Large intestine (tissue), 3 donors: ENCODE measurements around the gene CACNA1C. TPM values are rescaled to one million over a fixed set of nuclear protein-coding genes. Genes with fewer than 3 reads are reported as not detected.
A peak's percentile ranks its signal among the peaks of the same experiment; 100 is the strongest.

Experiments used
- DNase-seq, 2 donors: peaks; one replicate each; pipeline versions ENCODE4 v3.0.0 to v3.0.0-alpha.2; 2013
- H3K27ac ChIP-seq: one replicate; pipeline ENCODE4 v1.5.1; 2013; ENCODE audit warnings: low read length
- H3K27me3 ChIP-seq: 2 replicates; pipeline ENCODE4 v1.6.1; 2013; ENCODE audit warnings: low read length; ENCODE audit not compliant: control insufficient read depth, insufficient read depth
- H3K36me3 ChIP-seq: 2 replicates; pipeline ENCODE4 v1.6.1; 2013; ENCODE audit warnings: low read length; ENCODE audit not compliant: control insufficient read depth, insufficient read depth
- H3K4me1 ChIP-seq: one replicate; pipeline ENCODE4 v1.6.1; 2013; ENCODE audit warnings: low read length; ENCODE audit not compliant: control insufficient read depth, insufficient read depth
- H3K4me3 ChIP-seq: one replicate; pipeline ENCODE4 v1.5.1; 2013; ENCODE audit warnings: low read length
- H3K9me3 ChIP-seq: one replicate; pipeline ENCODE4 v1.6.1; 2013; ENCODE audit warnings: mild to moderate bottlenecking, low read depth, low read length, moderate library complexity; ENCODE audit not compliant: control insufficient read depth
- WGBS: methylation state at CpG from one replicate; pipeline ENCODE4 v1.1.5; 2013; ENCODE audit warnings: low lambda C conversion rate; ENCODE audit not compliant: insufficient coverage; 5-methylcytosine and 5-hydroxymethylcytosine counted together
- polyA plus RNA-seq: library from polyadenylated mRNA; unstranded; fragments of 120-200 nt; gene quantifications from one replicate; pipeline ENCODE4 v1.2.1, GENCODE V29; 2013

The CACNA1C gene
- polyA plus RNA-seq, 1 donor = 5.9 TPM

- Histone ChIP-seq H3K27ac (no peak overlapping the region), H3K4me1 (no peaks in the 10 kb centered on the region)
- DNase-seq = no peak
Measured at GRCh38 chr12:2312770-2313169, 260.0 kb downstream of the CACNA1C start.

GRCh38 chr12:2314492-2314891, 261.7 kb downstream of the CACNA1C start:
- Histone ChIP-seq H3K27me3 (peaks cover 5% of the 10 kb centered on the region), H3K4me3 (no peak overlapping the region), H3K9me3 (no peaks in the 10 kb centered on the region), H3K36me3 (no peaks in the 10 kb centered on the region), H3K4me1 (no peaks in the 10 kb centered on the region), H3K27ac (no peak overlapping the region)
- 100% methylated on average over 2 of the region's 2 CpGs for WGBS
- no peak for DNase-seq

More at GRCh38 chr12:2312770-2313169, 260.0 kb downstream of the CACNA1C start:
- Histone ChIP-seq H3K27me3 (peaks cover 5% of the 10 kb centered on the region), H3K4me3 (no peak overlapping the region), H3K36me3 (no peaks in the 10 kb centered on the region), H3K9me3 (no peaks in the 10 kb centered on the region)
- no CpG with 5 or more reads among the region's 1 CpG for WGBS

- no CpG with 5 or more reads among the region's 11 CpGs for WGBS
- no peak for DNase-seq
- Histone ChIP-seq H3K36me3 (no peaks in the 10 kb centered on the region), H3K4me1 (no peaks in the 10 kb centered on the region), H3K9me3 (no peaks in the 10 kb centered on the region), H3K27ac (no peak overlapping the region), H3K27me3 (no peaks in the 10 kb centered on the region), H3K4me3 (no peak overlapping the region)
Measured at GRCh38 chr12:2317772-2318171, 265.0 kb downstream of the CACNA1C start.

- H3K27ac ChIP-seq = no peak overlapping the region
- WGBS = no CpG with 5 or more reads among the region's 8 CpGs
- no peaks in the 10 kb centered on the region for H3K9me3 ChIP-seq
- no peaks in the 10 kb centered on the region for H3K36me3 ChIP-seq
- H3K4me1 ChIP-seq = no peaks in the 10 kb centered on the region
- no peak for DNase-seq
- no peak overlapping the region for H3K4me3 ChIP-seq
- H3K27me3 ChIP-seq = no peaks in the 10 kb centered on the region
Measured at GRCh38 chr12:2318286-2318685, 265.5 kb downstream of the CACNA1C start.

GRCh38 chr12:2319136-2319535, 266.3 kb downstream of the CACNA1C start:
- WGBS = no CpG with 5 or more reads among the region's 14 CpGs
- H3K4me3 ChIP-seq = no peak overlapping the region

GRCh38 chr12:2319737-2320506, 267.1 kb downstream of the CACNA1C start:
- Histone ChIP-seq H3K4me3 (no peak overlapping the region), H3K36me3 (no peaks in the 10 kb centered on the region), H3K27me3 (no peaks in the 10 kb centered on the region), H3K27ac (no peak overlapping the region), H3K9me3 (no peaks in the 10 kb centered on the region), H3K4me1 (no peaks in the 10 kb centered on the region)
- no peak for DNase-seq
- no CpG with 5 or more reads among the region's 6 CpGs for WGBS

More at GRCh38 chr12:2319136-2319535, 266.3 kb downstream of the CACNA1C start:
- no peak for DNase-seq
- no peaks in the 10 kb centered on the region for H3K36me3 ChIP-seq
- H3K4me1 ChIP-seq = no peaks in the 10 kb centered on the region
- no peak overlapping the region for H3K27ac ChIP-seq
- H3K27me3 ChIP-seq = no peaks in the 10 kb centered on the region
- no peaks in the 10 kb centered on the region for H3K9me3 ChIP-seq

GRCh38 chr12:2320841-2321240, 268.1 kb downstream of the CACNA1C start:
- Histone ChIP-seq H3K9me3 (no peaks in the 10 kb centered on the region), H3K36me3 (no peaks in the 10 kb centered on the region), H3K4me1 (no peaks in the 10 kb centered on the region), H3K4me3 (no peak overlapping the region), H3K27me3 (no peaks in the 10 kb centered on the region), H3K27ac (no peak overlapping the region)
- no peak for DNase-seq
- no CpG with 5 or more reads among the region's 4 CpGs for WGBS

- Histone ChIP-seq H3K4me1 (no peaks in the 10 kb centered on the region), H3K36me3 (no peaks in the 10 kb centered on the region), H3K27me3 (peaks cover 4% of the 10 kb centered on the region), H3K9me3 (no peaks in the 10 kb centered on the region), H3K4me3 (no peak overlapping the region), H3K27ac (no peak overlapping the region)
- 86% methylated on average over 2 of the region's 14 CpGs for WGBS
- DNase-seq = no peak
Measured at GRCh38 chr12:2322554-2323120, 269.9 kb downstream of the CACNA1C start.

- DNase-seq = no peak
- no peaks in the 10 kb centered on the region for H3K36me3 ChIP-seq
- no CpG with 5 or more reads among the region's 9 CpGs for WGBS
- H3K4me3 ChIP-seq = no peak overlapping the region
- no peaks in the 10 kb centered on the region for H3K4me1 ChIP-seq
- H3K27ac ChIP-seq = no peak overlapping the region
- H3K9me3 ChIP-seq = no peaks in the 10 kb centered on the region
- H3K27me3 ChIP-seq = peaks cover 4% of the 10 kb centered on the region
Measured at GRCh38 chr12:2323532-2324255, 270.9 kb downstream of the CACNA1C start.

- peak; percentile 21 to 26 for DNase-seq
- Histone ChIP-seq H3K9me3 (no peaks in the 10 kb centered on the region), H3K4me3 (no peak overlapping the region), H3K27me3 (peaks cover 4% of the 10 kb centered on the region), H3K36me3 (no peaks in the 10 kb centered on the region), H3K27ac (no peak overlapping the region), H3K4me1 (no peaks in the 10 kb centered on the region)
- no CpG with 5 or more reads among the region's 9 CpGs for WGBS
Measured at GRCh38 chr12:2324387-2324786, 271.6 kb downstream of the CACNA1C start.
